Cortex of kidney (tissue), 1 donor: Measurements from ENCODE around the gene TMEM217.

Source experiments
- DNase-seq: peaks from one replicate; lab custom pipeline; 2025; lab: John Stamatoyannopoulos, UW

TMEM217 gene

DNA sequence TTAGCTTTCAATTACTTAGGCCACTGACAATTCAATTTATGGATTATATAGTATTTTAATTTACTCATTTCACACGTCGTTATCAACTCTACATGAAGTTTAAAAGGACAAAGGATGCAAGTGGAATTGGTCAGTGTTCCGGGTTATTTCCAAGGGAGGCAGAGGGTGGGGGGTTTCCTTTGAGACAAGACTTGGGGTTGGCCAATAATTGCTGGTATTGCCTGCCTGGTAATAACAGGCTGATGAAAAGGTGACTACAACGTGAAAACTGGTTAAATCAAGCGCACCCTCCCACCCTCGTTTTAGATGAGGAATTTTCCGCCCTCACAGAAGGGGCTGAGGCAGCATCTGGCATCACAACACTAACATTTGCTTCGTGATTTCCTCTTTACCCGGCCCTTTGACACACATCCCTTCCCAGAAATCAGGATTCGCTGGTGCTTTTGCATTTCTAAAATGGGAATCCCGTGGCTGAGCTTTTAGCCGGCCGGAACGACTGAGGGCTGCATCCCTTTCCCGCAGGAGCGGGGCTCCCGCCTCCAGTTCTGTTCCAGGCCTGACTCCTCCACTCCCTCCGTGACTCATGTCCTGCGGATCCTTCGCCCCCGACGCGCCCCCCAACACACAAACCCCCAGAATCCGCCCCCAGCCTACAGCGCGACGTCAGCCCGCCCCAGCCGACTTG, 89.0 kb downstream of the TMEM217 start:
- DNase-seq: no peak

DNA sequence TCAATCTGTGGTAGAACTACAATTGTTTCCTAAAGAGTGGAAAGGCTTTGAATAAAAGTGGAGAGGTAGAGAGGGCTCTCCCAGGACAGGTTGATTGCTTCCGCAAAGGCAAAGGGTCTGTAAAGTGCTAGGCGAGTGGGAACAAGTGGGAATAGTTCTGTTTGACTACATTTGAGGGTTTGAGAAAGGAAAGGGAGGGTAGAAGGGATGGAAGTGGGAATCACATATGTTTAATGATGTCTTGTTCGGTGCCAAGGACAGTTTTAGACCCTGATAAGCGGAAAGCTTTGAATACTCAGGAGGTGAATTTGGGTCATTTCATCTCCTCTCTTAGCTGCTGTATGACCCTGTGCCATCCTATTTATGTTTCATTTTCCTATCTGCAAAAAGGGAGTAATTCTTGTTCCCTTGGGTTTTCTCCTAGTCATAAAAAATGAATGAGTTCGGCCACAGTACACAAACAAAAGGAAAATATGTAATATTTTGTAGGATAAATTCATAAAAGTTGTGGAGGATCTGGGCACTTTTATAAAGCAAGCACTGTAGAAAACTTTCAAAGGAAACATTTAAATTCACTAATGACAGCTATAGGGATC, 89.7 kb downstream of the TMEM217 start:
- no peak for DNase-seq

DNA sequence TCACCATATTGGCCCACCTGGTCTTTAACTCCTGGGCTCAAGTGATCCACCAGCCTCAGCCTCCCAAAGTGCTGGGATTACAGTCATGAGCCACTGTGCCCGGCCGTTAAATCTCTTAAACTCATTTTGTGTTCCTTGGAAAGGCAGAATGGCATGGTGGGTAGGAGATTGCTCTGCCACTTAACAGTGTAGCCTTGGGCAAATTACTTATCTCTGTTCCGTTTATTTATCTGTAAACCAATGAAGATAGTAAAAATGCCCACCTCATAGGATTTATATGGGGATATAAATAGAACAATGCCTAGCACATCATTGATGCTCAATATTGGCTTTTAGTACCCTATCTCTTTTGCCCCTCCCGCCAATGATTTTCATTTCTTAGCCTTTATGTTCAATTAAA, 95.2 kb downstream of the TMEM217 start:
- DNase-seq: no peak
